ENCODE data around the gene NCOA6. TPM values are rescaled to one million over a fixed set of nuclear protein-coding genes. Genes with fewer than 3 reads are reported as not detected.
"Not testable (repeated sequence)": the region's sequence is repeated elsewhere in the genome, so short reads cannot be mapped to it uniquely, and the experiment has no call there.

The NCOA6 gene
- total RNA-seq, 1 donor from 2014 or later, result 45.6 TPM

DNA sequence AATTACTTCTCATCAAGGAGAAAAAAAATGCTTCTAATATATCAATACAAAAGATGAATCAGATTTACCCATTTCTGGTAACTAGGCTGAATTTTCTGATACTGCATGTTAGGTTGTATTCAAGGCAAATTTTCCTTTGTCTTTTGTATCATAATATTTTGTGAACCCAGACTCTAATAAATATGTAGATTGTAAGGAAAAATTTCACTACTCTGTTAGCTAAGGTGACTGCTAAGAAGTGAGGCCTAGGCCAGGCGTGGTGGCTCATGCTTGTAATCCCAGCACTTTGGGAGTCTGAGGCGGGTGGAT is 108.6 kb downstream of the NCOA6 start:
- Mint-ChIP-seq H3K9me3 (ENCODE audit: unreplicated experiment) (peaks cover 4% of the 10 kb centered on the region), H3K27ac (ENCODE audit: unreplicated experiment) (no peak overlapping the region), H3K4me3 (ENCODE audit: unreplicated experiment) (no peak overlapping the region), H3K36me3 (ENCODE audit: unreplicated experiment) (no peaks in the 10 kb centered on the region), H3K27me3 (ENCODE audit: unreplicated experiment) (peaks cover 3% of the 10 kb centered on the region), H3K4me1 (ENCODE audit: low read depth, unreplicated experiment) (peaks cover 4% of the 10 kb centered on the region)
- TF ChIP-seq, protein P1, sequence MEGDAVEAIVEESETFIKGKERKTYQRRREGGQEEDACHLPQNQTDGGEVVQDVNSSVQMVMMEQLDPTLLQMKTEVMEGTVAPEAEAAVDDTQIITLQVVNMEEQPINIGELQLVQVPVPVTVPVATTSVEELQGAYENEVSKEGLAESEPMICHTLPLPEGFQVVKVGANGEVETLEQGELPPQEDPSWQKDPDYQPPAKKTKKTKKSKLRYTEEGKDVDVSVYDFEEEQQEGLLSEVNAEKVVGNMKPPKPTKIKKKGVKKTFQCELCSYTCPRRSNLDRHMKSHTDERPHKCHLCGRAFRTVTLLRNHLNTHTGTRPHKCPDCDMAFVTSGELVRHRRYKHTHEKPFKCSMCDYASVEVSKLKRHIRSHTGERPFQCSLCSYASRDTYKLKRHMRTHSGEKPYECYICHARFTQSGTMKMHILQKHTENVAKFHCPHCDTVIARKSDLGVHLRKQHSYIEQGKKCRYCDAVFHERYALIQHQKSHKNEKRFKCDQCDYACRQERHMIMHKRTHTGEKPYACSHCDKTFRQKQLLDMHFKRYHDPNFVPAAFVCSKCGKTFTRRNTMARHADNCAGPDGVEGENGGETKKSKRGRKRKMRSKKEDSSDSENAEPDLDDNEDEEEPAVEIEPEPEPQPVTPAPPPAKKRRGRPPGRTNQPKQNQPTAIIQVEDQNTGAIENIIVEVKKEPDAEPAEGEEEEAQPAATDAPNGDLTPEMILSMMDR (IDR thresholded peaks at IDR 0.05; ENCODE audit: partially characterized antibody, unreplicated experiment), result no peak
- no peak for DNase-seq

GRCh38 chr20:34715384-34715783 is 110.1 kb downstream of the NCOA6 start:
- no peak overlapping the region for H3K27ac Mint-ChIP-seq (ENCODE audit: unreplicated experiment)
- no peaks in the 10 kb centered on the region for H3K36me3 Mint-ChIP-seq (ENCODE audit: unreplicated experiment)
- TF ChIP-seq, protein P1 (IDR thresholded peaks at IDR 0.05; ENCODE audit: partially characterized antibody, unreplicated experiment), result no peak
- H3K9me3 Mint-ChIP-seq (ENCODE audit: unreplicated experiment), result peaks cover 6% of the 10 kb centered on the region
- no peak for DNase-seq
- H3K4me1 Mint-ChIP-seq (ENCODE audit: low read depth, unreplicated experiment), result peaks cover 9% of the 10 kb centered on the region
- H3K27me3 Mint-ChIP-seq (ENCODE audit: unreplicated experiment), result peaks cover 3% of the 10 kb centered on the region
- no peak overlapping the region for H3K4me3 Mint-ChIP-seq (ENCODE audit: unreplicated experiment)

DNA sequence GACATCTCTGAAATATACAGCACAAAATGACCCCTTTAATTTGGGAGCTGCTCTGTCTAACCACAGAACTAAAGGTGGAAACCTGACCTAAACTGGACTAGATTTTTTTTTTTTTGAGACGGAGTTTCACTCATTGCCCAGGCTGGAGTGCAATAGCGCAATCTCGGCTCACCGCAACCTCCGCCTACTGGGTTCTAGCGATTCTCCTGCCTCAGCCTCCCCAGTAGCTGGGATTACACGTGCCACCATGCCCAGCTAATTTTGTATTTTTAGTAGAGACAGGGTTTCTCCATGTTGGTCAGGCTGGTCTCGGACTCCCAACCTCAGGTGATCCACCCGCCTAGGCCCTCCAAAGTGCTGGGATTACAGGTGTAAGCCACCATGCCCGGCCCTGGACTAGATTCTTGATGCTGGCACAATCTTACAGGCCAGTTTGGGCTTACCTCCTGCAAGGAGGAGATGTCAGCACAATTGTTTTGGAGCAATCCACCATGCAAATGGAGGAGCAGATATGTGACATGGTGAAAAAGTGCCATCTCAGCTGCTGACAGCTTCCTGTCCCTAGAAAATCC is 111.4 kb downstream of the NCOA6 start:
- not testable (repeated sequence) for DNase-seq; H3K9me3 Mint-ChIP-seq (ENCODE audit: unreplicated experiment); H3K36me3 Mint-ChIP-seq (ENCODE audit: unreplicated experiment); H3K4me3 Mint-ChIP-seq (ENCODE audit: unreplicated experiment); H3K27me3 Mint-ChIP-seq (ENCODE audit: unreplicated experiment); H3K27ac Mint-ChIP-seq (ENCODE audit: unreplicated experiment)
- H3K4me1 Mint-ChIP-seq (ENCODE audit: low read depth, unreplicated experiment), result peaks cover 12% of the 10 kb centered on the region

- TF ChIP-seq, protein P1 (IDR thresholded peaks at IDR 0.05; ENCODE audit: partially characterized antibody, unreplicated experiment), result no peak
- peaks cover 11% of the 10 kb centered on the region for H3K9me3 Mint-ChIP-seq (ENCODE audit: unreplicated experiment)
- H3K27me3 Mint-ChIP-seq (ENCODE audit: unreplicated experiment), result peaks cover 4% of the 10 kb centered on the region
- H3K4me1 Mint-ChIP-seq (ENCODE audit: low read depth, unreplicated experiment), result peaks cover 13% of the 10 kb centered on the region
- DNase-seq, result no peak
- no peaks in the 10 kb centered on the region for H3K36me3 Mint-ChIP-seq (ENCODE audit: unreplicated experiment)
- H3K27ac Mint-ChIP-seq (ENCODE audit: unreplicated experiment), result peak overlapping the region; percentile 20
- no peak overlapping the region for H3K4me3 Mint-ChIP-seq (ENCODE audit: unreplicated experiment)
These were observed 112.1 kb downstream of the NCOA6 start for GRCh38 chr20:34713194-34713943.

DNA sequence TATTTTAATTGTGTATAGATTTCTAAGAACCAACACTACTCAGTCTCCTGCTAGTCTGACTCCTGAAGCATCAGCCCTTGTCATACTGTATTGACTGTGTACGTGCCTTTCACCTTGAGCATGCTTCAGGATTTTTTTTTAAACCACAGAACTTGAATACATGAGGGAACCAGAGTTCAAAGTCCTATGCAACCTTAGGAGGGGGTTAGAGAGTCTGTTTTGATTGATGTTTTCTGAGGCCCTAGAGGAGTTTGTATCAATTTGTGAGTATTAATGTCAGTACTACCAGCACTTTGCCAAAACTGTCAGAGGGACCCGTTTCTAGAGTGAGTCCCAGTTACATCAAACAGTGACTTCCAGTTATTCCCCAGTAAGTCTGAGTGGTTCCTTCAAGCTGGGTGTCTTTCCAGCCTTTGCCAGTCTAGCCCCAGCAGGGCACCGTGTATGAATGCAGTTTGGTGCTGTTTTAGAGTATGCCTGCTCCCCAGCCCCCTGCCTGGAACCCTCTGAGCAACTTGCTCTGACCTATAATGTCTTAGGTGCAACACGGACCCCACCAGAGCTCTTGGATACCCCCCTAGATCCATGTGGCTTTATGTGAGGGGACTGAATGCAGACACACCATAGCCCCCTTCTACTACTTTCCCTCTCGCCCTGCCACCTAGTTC is 112.8 kb downstream of the NCOA6 start:
- Mint-ChIP-seq H3K4me3 (ENCODE audit: unreplicated experiment) (peak overlapping the region; percentile 2), H3K27me3 (ENCODE audit: unreplicated experiment) (peaks cover 4% of the 10 kb centered on the region), H3K9me3 (ENCODE audit: unreplicated experiment) (peaks cover 17% of the 10 kb centered on the region), H3K27ac (ENCODE audit: unreplicated experiment) (peak overlapping the region; percentile 3), H3K4me1 (ENCODE audit: low read depth, unreplicated experiment) (peaks cover 16% of the 10 kb centered on the region), H3K36me3 (ENCODE audit: unreplicated experiment) (no peaks in the 10 kb centered on the region)
- DNase-seq, result no peak
- TF ChIP-seq, protein P1 (IDR thresholded peaks at IDR 0.05; ENCODE audit: partially characterized antibody, unreplicated experiment), result no peak
